K562 (cell line): ENCODE measurements around the gene GAS2L2. TPM values are rescaled to one million over a fixed set of nuclear protein-coding genes. Genes with fewer than 3 reads are reported as not detected.

Experiments used
- ATAC-seq: fragments of 200-7000 bp; cut with Tn5 transposase; 3 replicates; pipeline ENCODE4 v1.9.1; 2020; ENCODE audit warnings: moderate library complexity
- BruUV-seq: library from RNA; stranded (reverse); fragments of 400-500 nt; replicated peaks from 2 replicates; lab custom pipeline; 2021; lab: Mats Ljungman, UMichigan
- CTCF ChIA-PET: fragments of 300-600 bp; formaldehyde crosslinking; extraction: SDS; loops from one replicate; lab custom pipeline; 2021; ENCODE audit warnings: low intra/inter-chr PET ratio; lab: Yijun Ruan, JAX
- POLR2A ChIA-PET: fragments of 300-600, 350-650 bp; sonication (Branson Sonifier 250); formaldehyde crosslinking; extraction: SDS; loops from one replicate; lab custom pipeline; 2021; ENCODE audit warnings: antibody characterized with exemption, inconsistent platforms; lab: Yijun Ruan, JAX
- DNase-seq, 4 experiments: peaks; one replicate each; pipeline versions ENCODE4 v3.0.0 to v3.0.0-alpha.2; 2011 to 2018; ENCODE audit warnings: low spot score in 3 of 4, mixed read lengths in 3 of 4; ENCODE audit errors: extremely low read depth in 1 of 4
- FAIRE-seq: peaks from 2 replicates; lab custom pipeline; 2011; peaks lifted over from hg19 to GRCh38; lab: Jason Lieb, UNC
- H2AFZ ChIP-seq: 2 replicates; pipeline ENCODE4 v1.6.0; 2011; ENCODE audit warnings: low read depth, low read length, control low read depth, inconsistent platforms
- H3K27ac ChIP-seq: fragments of 200-600 bp; 3 replicates; pipeline ENCODE4 v1.8.0; 2011; ENCODE audit warnings: low read depth, mild to moderate bottlenecking, control low read depth, inconsistent platforms, low read length, moderate library complexity, mixed read lengths; ENCODE audit errors: extremely low read depth
- H3K27me3 ChIP-seq, 2 experiments: fragments of 300-600 bp in 1 of 2; 2 replicates in 1 of 2; 3 replicates in 1 of 2; pipeline versions ENCODE4 v1.6.0 to v1.8.0; 2011; ENCODE audit warnings: inconsistent platforms in 2 of 2, low read length in 2 of 2, mild to moderate bottlenecking in 1 of 2, mixed read lengths in 1 of 2, moderate library complexity in 1 of 2; ENCODE audit not compliant: control insufficient read depth in 2 of 2, insufficient read depth in 2 of 2
- H3K36me3 ChIP-seq: fragments of 300-600 bp; 3 replicates; pipeline ENCODE4 v1.8.0; 2011; ENCODE audit warnings: mild to moderate bottlenecking, low read length, inconsistent platforms; ENCODE audit not compliant: control insufficient read depth, insufficient read depth
- H3K4me1 ChIP-seq, 2 experiments: fragments of 200-600 bp in 1 of 2; replicated peaks in 1 of 2; 2 replicates in 1 of 2; 3 replicates in 1 of 2; pipeline versions ENCODE4 v1.5.1 to v1.8.0; 2011; ENCODE audit warnings: inconsistent platforms in 2 of 2, low read length in 2 of 2, mild to moderate bottlenecking in 1 of 2, mixed read lengths in 1 of 2, moderate library complexity in 1 of 2; ENCODE audit not compliant: control insufficient read depth in 2 of 2, insufficient read depth in 2 of 2
- H3K4me2 ChIP-seq: 2 replicates; pipeline ENCODE4 v1.6.1; 2011; ENCODE audit warnings: low read length, control low read depth, inconsistent platforms, mixed read lengths; ENCODE audit not compliant: insufficient read depth
- H3K4me3 ChIP-seq: fragments of 200-600 bp; sonication (generic), shearing (Covaris generic); 2 replicates; pipeline ENCODE4 v1.5.1; 2016; ENCODE audit warnings: control low read depth, inconsistent platforms
- H3K79me2 ChIP-seq: fragments of 200-600 bp; 3 replicates; pipeline ENCODE4 v1.8.0; 2011; ENCODE audit warnings: low read length, inconsistent platforms; ENCODE audit not compliant: control insufficient read depth, insufficient read depth
- H3K9ac ChIP-seq, 2 experiments: 2 replicates each; pipeline versions ENCODE4 v1.6.0 to v1.6.1; 2011; ENCODE audit warnings: low read depth in 2 of 2, low read length in 2 of 2, control low read depth in 1 of 2, inconsistent platforms in 1 of 2, mild to moderate bottlenecking in 1 of 2, mixed read lengths in 1 of 2; ENCODE audit not compliant: insufficient read depth in 1 of 2
- H3K9me1 ChIP-seq: one replicate; pipeline ENCODE4 v1.6.0; 2011; ENCODE audit warnings: inconsistent platforms, mild to moderate bottlenecking, low read length, moderate library complexity; ENCODE audit not compliant: control insufficient read depth, insufficient read depth
- H3K9me3 ChIP-seq: replicated peaks from 2 replicates; pipeline ENCODE4 v1.5.1; 2011; ENCODE audit warnings: low read depth, low read length, inconsistent platforms; ENCODE audit not compliant: control insufficient read depth, insufficient read depth
- H4K20me1 ChIP-seq: replicated peaks from 2 replicates; pipeline ENCODE4 v1.6.1; 2011; ENCODE audit warnings: low read length, inconsistent platforms, mixed read lengths; ENCODE audit not compliant: control insufficient read depth, insufficient read depth
- E2F1 ChIP-seq: sonication (generic); formaldehyde crosslinking; IDR thresholded peaks from 2 replicates; pipeline ENCODE4 v1.8.1; 2023; ENCODE audit warnings: mild to moderate bottlenecking, missing genetic modification reagents, moderate library complexity
- IRF9 ChIP-seq: fragments of 450-650 bp; IDR thresholded peaks from 2 replicates; pipeline ENCODE4 v1.6.1; 2016; ENCODE audit warnings: missing biosample characterization, missing genetic modification characterization
- RBM25 ChIP-seq: fragments of 200-400 bp; formaldehyde crosslinking; IDR thresholded peaks from 2 replicates; pipeline ENCODE4 v1.6.1; 2018; ENCODE audit warnings: low read length, low read depth, moderate library complexity; ENCODE audit not compliant: severe bottlenecking
- SETDB1 ChIP-seq: IDR thresholded peaks from one replicate; pipeline ENCODE4 v1.6.1; 2012; ENCODE audit warnings: low read length, control low read depth, inconsistent platforms
- SMC3 ChIP-seq: conservative IDR thresholded peaks from 2 replicates; pipeline ENCODE4 v1.6.1; 2011; ENCODE audit warnings: low read depth, low read length, improper control_type of control experiment; ENCODE audit not compliant: insufficient read depth
- TFAM ChIP-seq: fragments of 250-450 bp; sonication (Bioruptor Pico); conservative IDR thresholded peaks from 2 replicates; pipeline ENCODE4 v1.5.0; 2021; ENCODE audit warnings: mild to moderate bottlenecking, moderate library complexity
- TRIM28 ChIP-seq: fragments of 450-650 bp; IDR thresholded peaks from 2 replicates; pipeline ENCODE4 v1.6.1; 2017
- in situ Hi-C: fragments of 300-500 bp; cut with MboI; formaldehyde crosslinking; loops from 4 replicates; pipeline ENCODE4 v1.15.0; 2018; ENCODE audit warnings: inconsistent platforms, mixed read lengths
- intact Hi-C: fragments of 100-400 bp; cut with micrococcal nuclease; formaldehyde crosslinking; loops from 2 replicates; pipeline ENCODE4 v1.14.2; 2022
- polyA plus RNA-seq, 8 experiments: library from polyadenylated mRNA; depleted of rRNA in 4 of 8; stranded (reverse) in 5 of 8; unstranded in 3 of 8; fragments of >200 nt; fragmentation: Nextera tagmentation in 2 of 8; fragmentation: Illumina TruSeq in 1 of 8; extraction: Ambion mirVana in 2 of 8; extraction: Trizol in 1 of 8; gene quantifications; 2 replicates each; pipeline versions ENCODE4 v1.2.1 to v1.2.3, GENCODE V29; 2011 to 2014; ENCODE audit warnings: inconsistent platforms in 1 of 8, missing spikeins in 1 of 8
- total RNA-seq, 7 experiments: library from RNA; depleted of rRNA in 6 of 7; stranded (reverse); fragments of >200 nt in 6 of 7; fragmentation: Illumina TruSeq in 2 of 7; extraction: Trizol in 2 of 7; gene quantifications; 2 replicates each; pipeline versions ENCODE4 v1.2.1 to v1.2.3, GENCODE V29; 2011 to 2021; ENCODE audit warnings: low replicate concordance in 1 of 7
- TF ChIP-seq, protein P1 (sequence below): fragments of 450-650 bp; IDR thresholded peaks from 2 replicates; pipeline ENCODE4 v1.7.1; 2018; ENCODE audit warnings: mild to moderate bottlenecking, low read depth; ENCODE audit not compliant: partially characterized antibody

GAS2L2 gene
- total and polyA plus RNA-seq, 9 of the 15 experiments (the other 6 are each of a cell fraction or from before 2014, with no cell fraction given) = not detected

DNA sequence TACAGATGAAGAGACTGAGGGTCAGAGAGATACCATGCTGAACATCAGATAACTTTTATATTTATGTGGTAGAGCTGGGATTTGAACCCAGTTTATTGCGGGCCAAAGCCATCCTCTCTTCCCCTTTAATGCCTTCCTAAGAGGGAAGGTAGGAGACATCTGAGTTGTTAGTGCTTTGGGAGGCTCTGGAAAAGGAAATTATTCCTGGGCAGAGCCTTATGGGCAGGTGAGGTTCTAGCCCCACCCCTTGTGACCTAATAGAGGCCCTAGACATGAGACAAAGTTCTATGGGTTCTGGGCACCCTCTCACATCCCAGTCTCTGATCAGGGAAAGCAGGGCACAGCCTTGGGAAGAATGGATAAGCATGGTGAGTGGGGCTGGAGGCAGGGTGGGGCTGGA lies 7.5 kb upstream of the GAS2L2 start, which contains the start of gene C17orf50 (continued):
- TF ChIP-seq TFAM (CRISPR knock-in tag) (no peak), TRIM28 (no peak), SMC3 (no peak), E2F1 (CRISPR knock-in tag) (no peak), SETDB1 (no peak)
- TF ChIP-seq, all 486 proteins: peak for 0

DNA sequence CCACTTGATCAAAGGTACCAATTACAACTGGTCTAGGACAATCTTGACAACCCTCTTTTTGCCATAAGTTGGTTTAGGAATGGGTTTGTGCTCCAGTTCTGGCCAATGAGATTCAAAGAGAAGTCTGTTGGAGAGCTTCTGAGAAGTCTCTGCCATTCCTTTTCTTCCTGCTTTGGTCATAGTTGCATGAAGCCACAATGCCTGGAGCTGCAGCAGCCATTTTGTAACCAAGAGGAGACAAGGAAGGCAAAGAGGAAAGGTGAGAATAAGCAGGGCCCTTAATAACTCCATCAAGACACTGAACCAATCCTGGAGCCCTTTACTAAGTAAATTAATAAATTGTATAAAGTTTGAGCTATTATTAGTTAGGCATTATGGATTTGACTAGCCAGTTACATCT lies 4.2 kb upstream of the GAS2L2 start:
- intact Hi-C loops = no loop called here
- DNase-seq = no peak

More for the DNA sequence above, 4.2 kb upstream of the GAS2L2 start:
- FAIRE-seq (no peak), ATAC-seq (no peak)
- Histone ChIP-seq H3K9me1 (no peaks in the 10 kb centered on the region), H3K4me1 (peaks cover 0 to 9% of the 10 kb centered on the region in 2 experiments; a peak in 2 of 5 replicates), H2AFZ (no peak overlapping the region), H3K36me3 (no peaks in the 10 kb centered on the region), H3K9me3 (no peaks in the 10 kb centered on the region), H3K4me2 (no peak overlapping the region), H3K27ac (no peak overlapping the region), H3K27me3 (peaks cover 11 to 40% of the 10 kb centered on the region in 2 experiments; a peak in 4 of 5 replicates), H3K79me2 (no peaks in the 10 kb centered on the region), H3K4me3 (no peak overlapping the region), H3K9ac (no peak overlapping the region)
- POLR2A ChIA-PET = interaction anchor here (1.2 to 1.7 kb wide), 2 partner anchors 13 to 52 kb away, joined by 3 read pairs; partner anchors contain the start of gene TAF15
- in situ Hi-C loops = loop anchor here (10.0 kb wide), 1 partner anchor 592 kb away; no protein-coding TSS in a partner anchor
- no TSS peak for BruUV-seq
- TF ChIP-seq, protein P1, sequence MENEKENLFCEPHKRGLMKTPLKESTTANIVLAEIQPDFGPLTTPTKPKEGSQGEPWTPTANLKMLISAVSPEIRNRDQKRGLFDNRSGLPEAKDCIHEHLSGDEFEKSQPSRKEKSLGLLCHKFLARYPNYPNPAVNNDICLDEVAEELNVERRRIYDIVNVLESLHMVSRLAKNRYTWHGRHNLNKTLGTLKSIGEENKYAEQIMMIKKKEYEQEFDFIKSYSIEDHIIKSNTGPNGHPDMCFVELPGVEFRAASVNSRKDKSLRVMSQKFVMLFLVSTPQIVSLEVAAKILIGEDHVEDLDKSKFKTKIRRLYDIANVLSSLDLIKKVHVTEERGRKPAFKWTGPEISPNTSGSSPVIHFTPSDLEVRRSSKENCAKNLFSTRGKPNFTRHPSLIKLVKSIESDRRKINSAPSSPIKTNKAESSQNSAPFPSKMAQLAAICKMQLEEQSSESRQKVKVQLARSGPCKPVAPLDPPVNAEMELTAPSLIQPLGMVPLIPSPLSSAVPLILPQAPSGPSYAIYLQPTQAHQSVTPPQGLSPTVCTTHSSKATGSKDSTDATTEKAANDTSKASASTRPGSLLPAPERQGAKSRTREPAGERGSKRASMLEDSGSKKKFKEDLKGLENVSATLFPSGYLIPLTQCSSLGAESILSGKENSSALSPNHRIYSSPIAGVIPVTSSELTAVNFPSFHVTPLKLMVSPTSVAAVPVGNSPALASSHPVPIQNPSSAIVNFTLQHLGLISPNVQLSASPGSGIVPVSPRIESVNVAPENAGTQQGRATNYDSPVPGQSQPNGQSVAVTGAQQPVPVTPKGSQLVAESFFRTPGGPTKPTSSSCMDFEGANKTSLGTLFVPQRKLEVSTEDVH = no peak
- peak; percentile 92 for TF ChIP-seq RBM25
- TF ChIP-seq IRF9 (tag) = no peak
- TF ChIP-seq, all 486 proteins: peak for 1
- H4K20me1 ChIP-seq = no peaks in the 10 kb centered on the region
- CTCF ChIA-PET = no interaction called here
